AG10803 (cell line): ENCODE data around the gene FMOD.
A peak's percentile ranks its signal among the peaks of the same experiment; 100 is the strongest.

ENCODE experiments used
- DNase-seq: peaks from one replicate; pipeline ENCODE4 v3.0.0; 2010; ENCODE audit warnings: low read depth
- H3K4me3 ChIP-seq: 2 replicates; pipeline ENCODE4 v1.5.1; 2011; ENCODE audit warnings: mild to moderate bottlenecking, low read length, control low read depth
- TF ChIP-seq, protein P1 (sequence below): conservative IDR thresholded peaks from 2 replicates; pipeline ENCODE4 v1.5.1; 2011; ENCODE audit warnings: mild to moderate bottlenecking, low read length, control low read depth, inconsistent platforms

Gene FMOD

GRCh38 chr1:203351037-203351625, at the start of gene FMOD:
TSS of gene FMOD (minus strand) at chr1:203351122. CDS start at chr1:203348270, 2,852 bp downstream.
- peak; percentile 63 for DNase-seq
- TF ChIP-seq, protein P1, sequence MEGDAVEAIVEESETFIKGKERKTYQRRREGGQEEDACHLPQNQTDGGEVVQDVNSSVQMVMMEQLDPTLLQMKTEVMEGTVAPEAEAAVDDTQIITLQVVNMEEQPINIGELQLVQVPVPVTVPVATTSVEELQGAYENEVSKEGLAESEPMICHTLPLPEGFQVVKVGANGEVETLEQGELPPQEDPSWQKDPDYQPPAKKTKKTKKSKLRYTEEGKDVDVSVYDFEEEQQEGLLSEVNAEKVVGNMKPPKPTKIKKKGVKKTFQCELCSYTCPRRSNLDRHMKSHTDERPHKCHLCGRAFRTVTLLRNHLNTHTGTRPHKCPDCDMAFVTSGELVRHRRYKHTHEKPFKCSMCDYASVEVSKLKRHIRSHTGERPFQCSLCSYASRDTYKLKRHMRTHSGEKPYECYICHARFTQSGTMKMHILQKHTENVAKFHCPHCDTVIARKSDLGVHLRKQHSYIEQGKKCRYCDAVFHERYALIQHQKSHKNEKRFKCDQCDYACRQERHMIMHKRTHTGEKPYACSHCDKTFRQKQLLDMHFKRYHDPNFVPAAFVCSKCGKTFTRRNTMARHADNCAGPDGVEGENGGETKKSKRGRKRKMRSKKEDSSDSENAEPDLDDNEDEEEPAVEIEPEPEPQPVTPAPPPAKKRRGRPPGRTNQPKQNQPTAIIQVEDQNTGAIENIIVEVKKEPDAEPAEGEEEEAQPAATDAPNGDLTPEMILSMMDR: peak; percentile 22; the same call in 1 of the 2 replicates
- H3K4me3 ChIP-seq: peak within 1 kb of the TSS; percentile 34

GRCh38 chr1:203396595-203397194, 45.8 kb upstream of the FMOD start:
- TF ChIP-seq, protein P1: no peak

DNA sequence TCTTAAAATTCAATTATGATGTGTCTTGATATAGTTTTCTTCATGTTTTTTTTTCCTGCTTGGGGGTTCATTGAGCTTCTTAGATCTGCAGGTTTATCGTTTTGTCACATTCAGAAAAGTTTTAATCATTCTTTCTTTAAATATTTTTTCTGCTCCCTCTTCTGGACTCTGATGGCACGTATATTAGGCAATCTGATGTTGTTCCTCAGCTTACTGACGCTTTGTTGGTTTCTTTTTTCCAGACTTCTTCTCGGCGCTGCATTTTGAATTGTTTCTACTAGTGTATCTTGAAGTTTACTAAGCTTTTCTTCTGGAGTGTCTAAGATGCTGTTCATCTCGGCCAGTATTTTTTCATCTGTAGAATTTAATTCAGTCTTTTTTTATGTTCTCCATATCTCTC, 44.8 kb upstream of the FMOD start:
- H3K4me3 ChIP-seq: peak overlapping the region; percentile 31
- TF ChIP-seq, protein P1: peak; percentile 39; the same call in 1 of the 2 replicates
- no peak for DNase-seq

More at GRCh38 chr1:203396595-203397194, 45.8 kb upstream of the FMOD start:
- no peak for DNase-seq
- H3K4me3 ChIP-seq: no peak overlapping the region

GRCh38 chr1:203390298-203390697, 39.4 kb upstream of the FMOD start:
- H3K4me3 ChIP-seq: no peak overlapping the region
- DNase-seq: no peak
- TF ChIP-seq, protein P1: no peak

DNA sequence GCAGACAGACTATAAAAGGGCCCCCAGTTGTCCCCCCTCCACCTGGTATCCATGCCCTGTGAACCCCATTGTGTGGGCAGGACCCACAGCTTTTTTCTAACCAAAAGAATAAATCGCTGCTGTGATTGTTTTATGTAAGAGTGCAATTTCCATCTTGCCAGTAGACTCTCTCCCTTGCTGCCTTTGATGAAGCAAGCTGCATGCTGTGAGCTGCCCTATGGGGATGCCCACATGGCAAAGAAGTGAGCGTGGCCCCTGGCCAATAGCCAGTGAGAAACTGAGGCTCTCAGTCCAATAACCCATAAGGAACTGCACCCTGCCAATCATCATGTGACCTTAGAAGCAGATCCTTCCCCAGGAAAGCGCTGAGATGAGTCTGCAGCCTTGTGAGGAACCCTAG, 37.8 kb upstream of the FMOD start:
- no peak for DNase-seq
- H3K4me3 ChIP-seq: no peak overlapping the region
- TF ChIP-seq, protein P1: no peak

DNA sequence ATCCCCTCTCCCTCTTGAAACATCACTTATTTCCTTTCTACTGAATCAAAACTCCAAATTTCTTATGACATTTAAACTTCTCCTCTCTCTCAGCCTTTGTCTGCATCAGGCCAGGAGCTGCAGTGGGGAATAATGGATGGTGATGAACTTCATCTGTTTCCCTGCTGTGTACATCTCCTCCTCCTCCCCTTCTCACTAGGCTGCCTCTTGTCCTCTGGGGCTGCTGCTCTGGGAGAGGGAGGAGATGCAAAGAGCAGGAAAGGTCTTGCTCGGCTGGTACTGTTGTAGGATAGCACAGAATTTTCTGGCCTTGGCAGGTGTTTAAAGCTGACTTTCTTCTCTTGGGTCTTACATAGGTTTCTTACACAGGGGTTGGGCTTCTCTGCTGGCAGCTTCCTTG, 31.1 kb upstream of the FMOD start:
- TF ChIP-seq, protein P1: no peak
- no peak for DNase-seq
- no peak overlapping the region for H3K4me3 ChIP-seq

DNA sequence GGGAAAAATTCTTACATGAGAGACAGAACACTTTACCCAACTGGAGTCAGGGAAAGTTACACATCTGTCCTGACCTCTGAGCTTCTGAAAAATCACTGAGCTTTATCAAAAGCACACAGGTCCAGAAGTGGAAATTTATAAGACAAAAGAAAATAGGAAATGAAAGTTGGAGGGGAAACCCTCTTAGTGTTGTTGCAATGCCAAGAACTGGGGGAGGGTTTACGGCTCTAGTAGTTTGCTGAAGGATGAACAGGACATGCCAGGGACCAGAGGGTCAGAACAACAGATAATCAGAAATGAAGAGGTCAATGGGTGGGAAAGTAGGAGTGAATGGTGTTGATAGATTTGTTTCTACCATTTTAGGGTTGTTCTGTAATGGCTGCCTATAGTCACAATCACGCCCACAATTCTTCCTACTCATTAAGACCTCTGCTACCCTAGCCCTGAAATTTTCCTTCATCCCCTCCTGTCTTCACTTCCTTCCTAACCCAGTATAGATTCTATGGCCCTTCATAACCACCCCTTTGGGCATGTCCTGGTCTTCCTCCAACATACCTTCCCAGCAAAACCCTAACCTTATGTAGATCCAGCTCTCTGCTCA, 30.3 kb upstream of the FMOD start:
- TF ChIP-seq, protein P1: no peak
- H3K4me3 ChIP-seq: no peak overlapping the region
- no peak for DNase-seq
